HG03439 (cell line): ENCODE data around the gene KLHL17.
"Not testable (repeated sequence)": the region's sequence is repeated elsewhere in the genome, so short reads cannot be mapped to it uniquely, and the experiment has no call there.

Source experiments
- ATAC-seq: cut with Tn5 transposase; IDR thresholded peaks from one replicate; pipeline ENCODE4 v1.9.1; 2021; ENCODE audit warnings: mild to moderate bottlenecking, moderate library complexity; ENCODE audit not compliant: unreplicated experiment

Gene KLHL17

GRCh38 chr1:978835-979743 is 18.7 kb downstream of the KLHL17 start:
- no peak for ATAC-seq

GRCh38 chr1:979744-980072 is 19.3 kb downstream of the KLHL17 start:
- no peak for ATAC-seq

- ATAC-seq = no peak
Observed at GRCh38 chr1:980137-980571, 19.8 kb downstream of the KLHL17 start.

GRCh38 chr1:980602-981395 is 20.4 kb downstream of the KLHL17 start:
- ATAC-seq = no peak

GRCh38 chr1:981491-981954 is 21.1 kb downstream of the KLHL17 start:
- ATAC-seq = no peak

- ATAC-seq = no peak
Observed at GRCh38 chr1:981955-982558, 21.7 kb downstream of the KLHL17 start, which contains the start of gene PERM1. Gene PERM1, minus strand, starts transcription at chr1:982093. Its CDS starts 1,064 bp downstream, at chr1:981029.

- ATAC-seq = no peak
Observed at GRCh38 chr1:982765-983436, 22.5 kb downstream of the KLHL17 start.

GRCh38 chr1:983798-984475 is 23.6 kb downstream of the KLHL17 start:
- ATAC-seq = no peak

GRCh38 chr1:984476-984814 is 24.1 kb downstream of the KLHL17 start:
- no peak for ATAC-seq

- ATAC-seq = no peak
Observed at GRCh38 chr1:985126-985525, 24.7 kb downstream of the KLHL17 start.

GRCh38 chr1:988061-988460 is 27.7 kb downstream of the KLHL17 start:
- ATAC-seq = not testable (repeated sequence)

GRCh38 chr1:991275-991674 is 30.9 kb downstream of the KLHL17 start:
- not testable (repeated sequence) for ATAC-seq

- ATAC-seq = no peak
Observed at GRCh38 chr1:991895-992294, 31.5 kb downstream of the KLHL17 start.

- no peak for ATAC-seq
Observed at GRCh38 chr1:992362-992761, 32.0 kb downstream of the KLHL17 start.

- no peak for ATAC-seq
Observed at GRCh38 chr1:993379-993995, 33.1 kb downstream of the KLHL17 start.

GRCh38 chr1:994546-994945 is 34.2 kb downstream of the KLHL17 start:
- not testable (repeated sequence) for ATAC-seq

- no peak for ATAC-seq
Observed at GRCh38 chr1:995665-996633, 35.6 kb downstream of the KLHL17 start.

- no peak for ATAC-seq
Observed at GRCh38 chr1:996851-997712, 36.7 kb downstream of the KLHL17 start.
